Measurements from ENCODE around the gene FNBP1.

DNA sequence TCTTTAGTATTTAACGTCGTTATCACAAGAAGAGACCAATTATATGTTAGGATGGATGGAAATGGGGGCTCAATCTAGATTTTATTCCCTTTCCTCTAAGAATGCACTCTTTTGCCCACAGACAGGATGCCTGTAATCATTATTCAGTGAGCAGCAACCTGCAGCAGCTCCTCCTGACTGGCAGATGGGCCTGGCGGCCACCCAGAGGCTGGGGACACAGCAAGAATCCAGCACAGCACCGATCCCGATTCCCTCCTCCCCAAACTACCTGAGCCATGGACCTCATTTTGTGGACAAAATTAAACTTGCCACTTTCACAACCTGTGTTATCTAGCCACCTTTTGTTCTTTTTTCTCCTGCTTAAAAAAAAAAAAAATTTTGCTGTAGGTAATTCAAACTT, 106.8 kb downstream of the FNBP1 start:
- TF ChIP-seq, protein P1, sequence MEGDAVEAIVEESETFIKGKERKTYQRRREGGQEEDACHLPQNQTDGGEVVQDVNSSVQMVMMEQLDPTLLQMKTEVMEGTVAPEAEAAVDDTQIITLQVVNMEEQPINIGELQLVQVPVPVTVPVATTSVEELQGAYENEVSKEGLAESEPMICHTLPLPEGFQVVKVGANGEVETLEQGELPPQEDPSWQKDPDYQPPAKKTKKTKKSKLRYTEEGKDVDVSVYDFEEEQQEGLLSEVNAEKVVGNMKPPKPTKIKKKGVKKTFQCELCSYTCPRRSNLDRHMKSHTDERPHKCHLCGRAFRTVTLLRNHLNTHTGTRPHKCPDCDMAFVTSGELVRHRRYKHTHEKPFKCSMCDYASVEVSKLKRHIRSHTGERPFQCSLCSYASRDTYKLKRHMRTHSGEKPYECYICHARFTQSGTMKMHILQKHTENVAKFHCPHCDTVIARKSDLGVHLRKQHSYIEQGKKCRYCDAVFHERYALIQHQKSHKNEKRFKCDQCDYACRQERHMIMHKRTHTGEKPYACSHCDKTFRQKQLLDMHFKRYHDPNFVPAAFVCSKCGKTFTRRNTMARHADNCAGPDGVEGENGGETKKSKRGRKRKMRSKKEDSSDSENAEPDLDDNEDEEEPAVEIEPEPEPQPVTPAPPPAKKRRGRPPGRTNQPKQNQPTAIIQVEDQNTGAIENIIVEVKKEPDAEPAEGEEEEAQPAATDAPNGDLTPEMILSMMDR (IDR thresholded peaks at IDR 0.05; ENCODE audit: low read length) = no peak
- TF ChIP-seq EZH2 (optimal IDR thresholded peaks at IDR 0.05; ENCODE audit: low read depth, low read length) (no peak), EZH2phosphoT487 (IDR thresholded peaks at IDR 0.05; ENCODE audit: low read length) (no peak)
